HepG2 (cell line): ENCODE data around the gene EMC9. TPM values are rescaled to one million over a fixed set of nuclear protein-coding genes. Genes with fewer than 3 reads are reported as not detected.

Experiments
- ARID5B ChIP-seq: IDR thresholded peaks from 2 replicates; pipeline ENCODE4 v1.4.0; 2020; ENCODE audit warnings: mild to moderate bottlenecking, missing genetic modification reagents
- ATF1 ChIP-seq: IDR thresholded peaks from 2 replicates; pipeline ENCODE4 v1.6.1; 2016; ENCODE audit warnings: mild to moderate bottlenecking, control low read depth
- FOXA1 ChIP-seq, 2 experiments: fragments of 450-650 bp in 1 of 2; sonication (generic) in 1 of 2; formaldehyde crosslinking in 1 of 2; IDR thresholded peaks; 2 replicates each; pipeline versions ENCODE4 v1.4.0 to v1.6.1; 2016 to 2020; ENCODE audit warnings: missing genetic modification reagents in 1 of 2
- JUN ChIP-seq: sonication (generic); formaldehyde crosslinking; IDR thresholded peaks from 2 replicates; pipeline ENCODE4 v1.4.0; 2020; ENCODE audit warnings: mild to moderate bottlenecking, missing genetic modification reagents
- JUND ChIP-seq: sonication (generic); formaldehyde crosslinking; IDR thresholded peaks from 2 replicates; pipeline ENCODE4 v1.8.0; 2022; ENCODE audit warnings: mild to moderate bottlenecking, missing genetic modification reagents
- KAT2B ChIP-seq: fragments of 150-350 bp; IDR thresholded peaks from 2 replicates; pipeline ENCODE4 v1.6.1; 2014; ENCODE audit warnings: low read depth, low read length, borderline replicate concordance
- MIER3 ChIP-seq: IDR thresholded peaks from 2 replicates; pipeline ENCODE4 v1.6.1; 2016; ENCODE audit warnings: missing compliant biosample characterization, borderline replicate concordance
- NAIF1 ChIP-seq: sonication (generic); formaldehyde crosslinking; IDR thresholded peaks from 2 replicates; pipeline ENCODE4 v1.5.0; 2020; ENCODE audit warnings: mild to moderate bottlenecking, missing genetic modification reagents, borderline replicate concordance
- NBN ChIP-seq: fragments of 450-650 bp; conservative IDR thresholded peaks from 2 replicates; pipeline ENCODE4 v1.6.1; 2017
- SIN3B ChIP-seq: fragments of 150-350 bp; IDR thresholded peaks from 2 replicates; pipeline ENCODE4 v1.6.1; 2014; ENCODE audit warnings: low read length
- TAF1 ChIP-seq: sonication (generic); formaldehyde crosslinking; IDR thresholded peaks from 2 replicates; pipeline ENCODE4 v1.4.0; 2020; ENCODE audit warnings: missing genetic modification reagents
- THYN1 ChIP-seq: sonication (generic); formaldehyde crosslinking; IDR thresholded peaks from 2 replicates; pipeline ENCODE4 v1.8.1; 2023; ENCODE audit warnings: low read depth, mild to moderate bottlenecking, moderate library complexity, missing genetic modification reagents, borderline replicate concordance
- TMF1 ChIP-seq: sonication (generic); formaldehyde crosslinking; IDR thresholded peaks from 2 replicates; pipeline ENCODE4 v1.8.1; 2022; ENCODE audit warnings: low read depth, missing genetic modification reagents
- ZC3H13 ChIP-seq: sonication (generic); formaldehyde crosslinking; IDR thresholded peaks from 2 replicates; pipeline ENCODE4 v1.8.1; 2023; ENCODE audit warnings: mild to moderate bottlenecking, missing genetic modification reagents, moderate library complexity
- ZNF180 ChIP-seq: sonication (generic); formaldehyde crosslinking; IDR thresholded peaks from 2 replicates; pipeline ENCODE4 v1.4.0; 2020; ENCODE audit warnings: low read depth, missing genetic modification reagents, borderline replicate concordance
- ZNF280D ChIP-seq: sonication (generic); formaldehyde crosslinking; IDR thresholded peaks from 2 replicates; pipeline ENCODE4 v1.5.1; 2020; ENCODE audit warnings: mild to moderate bottlenecking, missing genetic modification reagents
- ZNF331 ChIP-seq: sonication (generic); formaldehyde crosslinking; IDR thresholded peaks from 2 replicates; pipeline ENCODE4 v1.4.0; 2020; ENCODE audit warnings: missing genetic modification reagents
- ZNF460 ChIP-seq: sonication (generic); formaldehyde crosslinking; IDR thresholded peaks from 2 replicates; pipeline ENCODE4 v1.5.1; 2020; ENCODE audit warnings: missing genetic modification reagents, mild to moderate bottlenecking, borderline replicate concordance
- ZNF614 ChIP-seq: IDR thresholded peaks from 2 replicates; pipeline ENCODE4 v1.6.1; 2018; ENCODE audit warnings: missing biosample characterization, missing genetic modification reagents, inconsistent platforms, borderline replicate concordance
- ZNF772 ChIP-seq: sonication (generic); formaldehyde crosslinking; IDR thresholded peaks from 2 replicates; pipeline ENCODE4 v1.5.0; 2020; ENCODE audit warnings: mild to moderate bottlenecking, missing genetic modification reagents
- ZNF773 ChIP-seq: sonication (generic); formaldehyde crosslinking; IDR thresholded peaks from 2 replicates; pipeline ENCODE4 v1.4.0; 2020; ENCODE audit warnings: missing genetic modification reagents, borderline replicate concordance
- polyA plus RNA-seq, 8 experiments: library from polyadenylated mRNA; depleted of rRNA in 3 of 8; stranded (reverse) in 7 of 8; unstranded in 1 of 8; fragments of >200 nt; fragmentation: Illumina TruSeq in 4 of 8; extraction: Trizol in 4 of 8; gene quantifications; 2 replicates each; pipeline versions ENCODE4 v1.2.1 to v1.2.3, GENCODE V29; 2011 to 2016; ENCODE audit warnings: low read depth in 4 of 8, missing spikeins in 1 of 8, mixed read lengths in 1 of 8; ENCODE audit not compliant: insufficient read depth in 1 of 8
- total RNA-seq, 5 experiments: library from RNA; depleted of rRNA; stranded (reverse); fragments of >200 nt; fragmentation: Illumina TruSeq; extraction: Trizol; gene quantifications; 2 replicates each; pipeline ENCODE4 v1.2.3, GENCODE V29; 2016; ENCODE audit warnings: low read depth in 1 of 5
- TF ChIP-seq, protein P1 (sequence below): sonication (generic); formaldehyde crosslinking; IDR thresholded peaks from 2 replicates; pipeline ENCODE4 v1.4.0; 2020; ENCODE audit warnings: missing genetic modification reagents

EMC9 gene
- total and polyA plus RNA-seq, 2 of the 13 experiments (the other 11 are each of a cell fraction or from before 2014, with no cell fraction given) = 60.5 to 78.7 TPM

DNA sequence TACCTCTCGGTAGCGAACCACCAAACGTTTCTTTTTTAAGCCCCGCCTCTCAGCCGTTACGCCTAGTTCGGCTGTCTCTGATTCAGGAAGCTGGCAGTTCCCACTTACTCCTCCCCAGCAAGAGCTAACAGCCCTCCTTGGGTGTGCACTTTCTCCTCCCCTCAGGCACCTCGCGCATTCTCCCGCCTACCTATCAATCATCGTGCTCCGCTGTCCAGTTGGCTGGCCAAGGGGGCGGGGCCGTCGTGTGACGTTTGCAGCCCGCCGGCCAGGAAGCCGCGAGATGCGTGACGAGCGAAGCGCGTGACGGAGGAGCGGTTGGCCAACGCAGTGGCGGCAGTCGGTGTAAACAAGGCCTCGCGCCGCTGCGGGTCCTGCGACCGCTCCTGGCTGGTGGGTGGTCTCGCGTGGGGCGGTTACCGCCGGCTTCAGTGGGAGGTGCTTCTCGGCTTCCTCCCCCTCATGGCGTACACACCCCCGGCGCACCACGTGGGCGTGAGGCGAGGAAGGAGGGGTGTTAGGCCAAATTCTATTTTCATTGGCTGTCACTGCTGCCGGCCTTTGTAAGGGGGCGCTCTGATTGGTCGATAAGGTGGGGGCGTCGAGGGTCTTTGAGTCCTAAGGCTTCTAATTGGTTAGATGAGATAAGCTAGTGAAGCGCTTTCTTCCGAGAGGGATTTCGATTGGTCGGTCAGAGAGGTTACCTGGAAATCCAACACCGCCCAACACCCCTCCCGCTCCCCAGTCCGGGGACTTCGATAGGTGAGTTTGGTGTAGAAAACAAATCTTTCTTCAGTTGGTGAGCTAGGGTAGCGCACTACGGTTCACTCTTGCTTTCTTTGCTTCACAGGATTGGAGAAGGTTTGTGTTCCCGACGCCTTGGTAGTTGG lies 26.6 kb downstream of the EMC9 start, which contains the start of the genes DCAF11 and NRL (continued):
- TF ChIP-seq ZNF331 (peak; percentile 96), ZNF614 (CRISPR knock-in tag) (peak; percentile 89), ARID5B (CRISPR knock-in tag) (peak; percentile 91), JUN (CRISPR knock-in tag) (peak; percentile 94), ZNF460 (CRISPR knock-in tag) (no peak), TAF1 (CRISPR knock-in tag) (peak; percentile 82), ATF1 (CRISPR knock-in tag) (no peak), KAT2B (0 out of 2 replicates have a peak, but pooled peaks have one; percentile 26), JUND (CRISPR knock-in tag) (peak; percentile 37; the same call in 1 of the 2 replicates), ZNF180 (CRISPR knock-in tag) (peak; percentile 74; the same call in 1 of the 2 replicates), FOXA1 (IDR thresholded peaks at IDR 0.05) (no peak), FOXA1 (CRISPR knock-in tag; IDR thresholded peaks at IDR 0.05) (peak; percentile 99), MIER3 (CRISPR knock-in tag) (peak; percentile 88; the same call in 1 of the 2 replicates), ZNF280D (CRISPR knock-in tag) (peak; percentile 99), NBN (no peak), SIN3B (peak; percentile 31), ZNF773 (CRISPR knock-in tag) (0 out of 2 replicates have a peak, but pooled peaks have one; percentile 93), TMF1 (CRISPR knock-in tag) (peak; percentile 98), NAIF1 (peak; percentile 99), ZNF772 (CRISPR knock-in tag) (peak; percentile 97), THYN1 (0 out of 2 replicates have a peak, but pooled peaks have one; percentile 81), ZC3H13 (no peak)
- TF ChIP-seq, protein P1, sequence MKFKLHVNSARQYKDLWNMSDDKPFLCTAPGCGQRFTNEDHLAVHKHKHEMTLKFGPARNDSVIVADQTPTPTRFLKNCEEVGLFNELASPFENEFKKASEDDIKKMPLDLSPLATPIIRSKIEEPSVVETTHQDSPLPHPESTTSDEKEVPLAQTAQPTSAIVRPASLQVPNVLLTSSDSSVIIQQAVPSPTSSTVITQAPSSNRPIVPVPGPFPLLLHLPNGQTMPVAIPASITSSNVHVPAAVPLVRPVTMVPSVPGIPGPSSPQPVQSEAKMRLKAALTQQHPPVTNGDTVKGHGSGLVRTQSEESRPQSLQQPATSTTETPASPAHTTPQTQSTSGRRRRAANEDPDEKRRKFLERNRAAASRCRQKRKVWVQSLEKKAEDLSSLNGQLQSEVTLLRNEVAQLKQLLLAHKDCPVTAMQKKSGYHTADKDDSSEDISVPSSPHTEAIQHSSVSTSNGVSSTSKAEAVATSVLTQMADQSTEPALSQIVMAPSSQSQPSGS (CRISPR knock-in tag) = peak; percentile 92
